DMS79 (cell line): Measurements from ENCODE around the gene MYOF.
A peak's percentile ranks its signal among the peaks of the same experiment; 100 is the strongest.
"Not testable (repeated sequence)": the region's sequence is repeated elsewhere in the genome, so short reads cannot be mapped to it uniquely, and the experiment has no call there.

Experiments
- DNase-seq: peaks from one replicate; lab custom pipeline; 2025; lab: John Stamatoyannopoulos, UW

Gene MYOF

GRCh38 chr10:93457511-93457910 is 24.6 kb downstream of the MYOF start:
- no peak for DNase-seq

GRCh38 chr10:93456480-93456879 is 25.7 kb downstream of the MYOF start:
- DNase-seq: no peak

GRCh38 chr10:93454736-93455135 is 27.4 kb downstream of the MYOF start:
- no peak for DNase-seq

GRCh38 chr10:93454146-93454545 is 28.0 kb downstream of the MYOF start:
- DNase-seq: no peak

GRCh38 chr10:93452143-93452542 is 30.0 kb downstream of the MYOF start:
- no peak for DNase-seq

- no peak for DNase-seq
Measured at GRCh38 chr10:93451244-93451947, 30.7 kb downstream of the MYOF start.

- DNase-seq: no peak
Measured at GRCh38 chr10:93447970-93448369, 34.2 kb downstream of the MYOF start.

- no peak for DNase-seq
Measured at GRCh38 chr10:93447019-93447418, 35.1 kb downstream of the MYOF start.

GRCh38 chr10:93445978-93446720 is 36.0 kb downstream of the MYOF start:
- DNase-seq: no peak

- DNase-seq: peak; percentile 60
Measured at GRCh38 chr10:93445097-93445960, 36.8 kb downstream of the MYOF start.

GRCh38 chr10:93443481-93443880 is 38.7 kb downstream of the MYOF start:
- no peak for DNase-seq

- not testable (repeated sequence) for DNase-seq
Measured at GRCh38 chr10:93442721-93443120, 39.4 kb downstream of the MYOF start.

- no peak for DNase-seq
Measured at GRCh38 chr10:93440591-93441091, 41.5 kb downstream of the MYOF start.

GRCh38 chr10:93438613-93439253 is 43.4 kb downstream of the MYOF start:
- DNase-seq: no peak

- DNase-seq: no peak
Measured at GRCh38 chr10:93437946-93438612, 44.1 kb downstream of the MYOF start.

GRCh38 chr10:93437086-93437945 is 44.8 kb downstream of the MYOF start:
- no peak for DNase-seq

GRCh38 chr10:93436591-93437085 is 45.5 kb downstream of the MYOF start:
- no peak for DNase-seq

GRCh38 chr10:93435621-93436397 is 46.3 kb downstream of the MYOF start:
- DNase-seq: no peak

- DNase-seq: no peak
Measured at GRCh38 chr10:93434991-93435491, 47.1 kb downstream of the MYOF start.
